ENCODE data around the gene FAM53B. TPM values are rescaled to one million over a fixed set of nuclear protein-coding genes. Genes with fewer than 3 reads are reported as not detected.

Gene FAM53B
- total RNA-seq, 4 donors from 2014 or later = 41.0 to 110 (median 50.0) TPM

- Histone ChIP-seq H3K4me1 (peaks cover 28 to 58% (median 36%) of the 10 kb centered on the region in 4 donors), H3K27ac (peak overlapping the region; percentile 25 to 50 (median 34)), H3K36me3 (no peaks in the 10 kb centered on the region), H3K9me3 (no peaks in the 10 kb centered on the region), H3K4me3 (no peak overlapping the region), H3K27me3 (no peaks in the 10 kb centered on the region)
- in situ Hi-C loops (cut with MboI; ENCODE audit: low pct_ligation_motif_present in 1 of 4, low pct_unique_long_range_greater_than_20kb in 1 of 4, low sequenced_read_pairs in 3 of 4) (no loop called here), intact Hi-C loops (cut with DNase I; ENCODE audit: low total_unique reads) (no loop called here)
- WGBS, 2 donors (ENCODE audit: low coverage in 1 of 2) = 85% methylated on average over 14 of the region's 14 CpGs; no CpG with 5 or more reads in 1 of the 2 donors
- no peak for DNase-seq
- TF ChIP-seq EP300 (IDR thresholded peaks at IDR 0.05; ENCODE audit: low read depth) (no peak), POLR2A (IDR thresholded peaks at IDR 0.05) (no peak), POLR2AphosphoS5 (IDR thresholded peaks at IDR 0.05) (no peak)
- TF ChIP-seq, protein P1, sequence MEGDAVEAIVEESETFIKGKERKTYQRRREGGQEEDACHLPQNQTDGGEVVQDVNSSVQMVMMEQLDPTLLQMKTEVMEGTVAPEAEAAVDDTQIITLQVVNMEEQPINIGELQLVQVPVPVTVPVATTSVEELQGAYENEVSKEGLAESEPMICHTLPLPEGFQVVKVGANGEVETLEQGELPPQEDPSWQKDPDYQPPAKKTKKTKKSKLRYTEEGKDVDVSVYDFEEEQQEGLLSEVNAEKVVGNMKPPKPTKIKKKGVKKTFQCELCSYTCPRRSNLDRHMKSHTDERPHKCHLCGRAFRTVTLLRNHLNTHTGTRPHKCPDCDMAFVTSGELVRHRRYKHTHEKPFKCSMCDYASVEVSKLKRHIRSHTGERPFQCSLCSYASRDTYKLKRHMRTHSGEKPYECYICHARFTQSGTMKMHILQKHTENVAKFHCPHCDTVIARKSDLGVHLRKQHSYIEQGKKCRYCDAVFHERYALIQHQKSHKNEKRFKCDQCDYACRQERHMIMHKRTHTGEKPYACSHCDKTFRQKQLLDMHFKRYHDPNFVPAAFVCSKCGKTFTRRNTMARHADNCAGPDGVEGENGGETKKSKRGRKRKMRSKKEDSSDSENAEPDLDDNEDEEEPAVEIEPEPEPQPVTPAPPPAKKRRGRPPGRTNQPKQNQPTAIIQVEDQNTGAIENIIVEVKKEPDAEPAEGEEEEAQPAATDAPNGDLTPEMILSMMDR (IDR thresholded peaks at IDR 0.05) = no peak
Observed at GRCh38 chr10:124651402-124651891, 92.7 kb downstream of the FAM53B start.

DNA sequence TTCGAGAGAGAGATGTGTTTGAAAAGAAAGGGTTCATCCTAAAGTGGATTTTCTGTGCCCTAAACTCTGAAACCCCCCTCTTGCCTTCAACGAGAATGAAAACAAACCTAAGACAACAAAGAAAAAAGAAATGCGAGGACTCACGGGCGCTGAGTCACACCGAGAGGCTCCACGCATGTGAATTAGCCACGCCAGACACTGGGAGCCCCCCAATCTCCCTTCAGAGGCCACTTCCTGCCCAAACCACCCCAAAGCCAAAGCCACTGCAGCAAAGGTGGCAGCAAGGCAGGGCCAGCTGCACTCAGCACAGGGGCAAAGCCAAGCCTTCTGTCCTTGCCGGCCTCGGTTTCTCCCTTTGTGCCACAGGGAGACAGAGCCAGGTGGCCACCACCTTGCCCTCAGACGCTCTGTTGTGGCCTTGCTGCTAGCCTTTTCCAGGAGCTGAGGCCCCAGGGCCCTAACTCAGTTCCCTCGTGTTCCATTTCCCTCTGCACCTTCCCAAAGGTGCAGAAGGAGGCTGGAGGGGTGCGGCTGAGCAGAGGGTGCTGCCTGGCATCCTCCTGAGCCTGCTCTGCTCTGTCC lies 93.3 kb downstream of the FAM53B start:
- DNase-seq = no peak
- intact Hi-C loops (cut with DNase I; ENCODE audit: low total_unique reads) = no loop called here
- WGBS, 2 donors (ENCODE audit: low coverage in 1 of 2) = 87 to 100% methylated on average over 1 to 13 of the region's 13 CpGs

DNA sequence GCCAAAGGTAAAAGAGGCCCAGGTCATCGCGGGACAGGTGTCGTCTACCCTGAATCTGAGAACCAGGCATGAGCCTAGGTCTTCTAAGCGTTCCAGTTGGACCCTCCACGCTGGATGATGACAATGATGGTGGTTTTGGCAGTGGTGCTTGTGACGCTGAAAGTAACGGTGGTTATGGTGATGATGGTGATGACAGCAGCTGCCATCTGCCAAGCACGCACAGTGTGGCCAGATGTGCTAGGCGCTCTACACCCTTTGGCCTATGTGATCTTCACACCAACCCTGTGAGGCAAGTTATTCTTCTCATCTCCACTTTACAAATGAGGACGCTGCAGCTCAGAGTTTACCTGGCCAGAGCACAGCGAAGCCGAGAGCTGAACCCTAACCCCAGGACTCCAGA lies 93.9 kb downstream of the FAM53B start:
- in situ Hi-C loops (cut with MboI; ENCODE audit: low pct_ligation_motif_present in 1 of 4, low pct_unique_long_range_greater_than_20kb in 1 of 4, low sequenced_read_pairs in 3 of 4) = no loop called here
- peaks cover 31 to 70% (median 42%) of the 10 kb centered on the region in 4 donors for H3K4me1 ChIP-seq

More for the DNA sequence above, 93.3 kb downstream of the FAM53B start:
- Histone ChIP-seq H3K27ac (peak overlapping the region; percentile 27 to 81 (median 60)), H3K9me3 (no peaks in the 10 kb centered on the region), H3K36me3 (no peaks in the 10 kb centered on the region), H3K27me3 (no peaks in the 10 kb centered on the region), H3K4me1 (peaks cover 31 to 64% (median 40%) of the 10 kb centered on the region in 4 donors), H3K4me3 (no peak overlapping the region)
- in situ Hi-C loops (cut with MboI; ENCODE audit: low pct_ligation_motif_present in 1 of 4, low pct_unique_long_range_greater_than_20kb in 1 of 4, low sequenced_read_pairs in 3 of 4) = no loop called here
- TF ChIP-seq, protein P1 (IDR thresholded peaks at IDR 0.05) = no peak
- TF ChIP-seq POLR2AphosphoS5 (IDR thresholded peaks at IDR 0.05) (no peak), POLR2A (IDR thresholded peaks at IDR 0.05) (no peak), EP300 (IDR thresholded peaks at IDR 0.05; ENCODE audit: low read depth) (no peak)

GRCh38 chr10:124649214-124649613 lies 95.0 kb downstream of the FAM53B start:
- intact Hi-C loops (cut with DNase I; ENCODE audit: low total_unique reads) = no loop called here

More for the DNA sequence above, 93.9 kb downstream of the FAM53B start:
- intact Hi-C loops (cut with DNase I; ENCODE audit: low total_unique reads) = no loop called here
- WGBS, 2 donors (ENCODE audit: low coverage in 1 of 2) = 93 to 95% methylated on average over 3 to 12 of the region's 12 CpGs
- H3K36me3 ChIP-seq = no peaks in the 10 kb centered on the region
- H3K27me3 ChIP-seq = no peaks in the 10 kb centered on the region
- H3K27ac ChIP-seq = peak overlapping the region in 3 of 4 donors; percentile 62 to 81 (median 80)
- DNase-seq = no peak
- H3K9me3 ChIP-seq = no peaks in the 10 kb centered on the region
- TF ChIP-seq, protein P1 (IDR thresholded peaks at IDR 0.05) = no peak
- no peak for TF ChIP-seq EP300 (IDR thresholded peaks at IDR 0.05; ENCODE audit: low read depth)
- no peak for TF ChIP-seq POLR2AphosphoS5 (IDR thresholded peaks at IDR 0.05)
- no peak for TF ChIP-seq POLR2A (IDR thresholded peaks at IDR 0.05)
- no peak overlapping the region for H3K4me3 ChIP-seq

More at GRCh38 chr10:124649214-124649613, 95.0 kb downstream of the FAM53B start:
- Histone ChIP-seq H3K4me1 (peaks cover 31 to 63% (median 42%) of the 10 kb centered on the region in 4 donors), H3K9me3 (no peaks in the 10 kb centered on the region), H3K27me3 (no peaks in the 10 kb centered on the region), H3K27ac (peak overlapping the region; percentile 62 to 81 (median 74)), H3K4me3 (no peak overlapping the region), H3K36me3 (no peaks in the 10 kb centered on the region)
- in situ Hi-C loops (cut with MboI; ENCODE audit: low pct_ligation_motif_present in 1 of 4, low pct_unique_long_range_greater_than_20kb in 1 of 4, low sequenced_read_pairs in 3 of 4) = loop anchor here in 2 of 4 donors (10.0 to 25.0 kb wide), 2 partner anchors 86 to 88 kb away; partner anchors contain the start of gene FAM53B (in 1 of the 2)
- DNase-seq = no peak
- 63 to 70% methylated on average over 4 to 5 of the region's 5 CpGs for whole genome bisulfite sequencing, 2 donors (ENCODE audit: low coverage in 1 of 2)
- TF ChIP-seq POLR2A (IDR thresholded peaks at IDR 0.05) = no peak
